CD4-positive, alpha-beta T cell treated with Interleukin-1 beta for 1 hour (primary cell): ENCODE measurements around the gene CRACR2A.

Experiments used
- DNase-seq, 2 donors: peaks; one replicate each; pipeline ENCODE4 v3.0.0-alpha.2; 2020 to 2022

The CRACR2A gene

GRCh38 chr12:3614806-3615466, 138.0 kb downstream of the CRACR2A start:
- no peak for DNase-seq

DNA sequence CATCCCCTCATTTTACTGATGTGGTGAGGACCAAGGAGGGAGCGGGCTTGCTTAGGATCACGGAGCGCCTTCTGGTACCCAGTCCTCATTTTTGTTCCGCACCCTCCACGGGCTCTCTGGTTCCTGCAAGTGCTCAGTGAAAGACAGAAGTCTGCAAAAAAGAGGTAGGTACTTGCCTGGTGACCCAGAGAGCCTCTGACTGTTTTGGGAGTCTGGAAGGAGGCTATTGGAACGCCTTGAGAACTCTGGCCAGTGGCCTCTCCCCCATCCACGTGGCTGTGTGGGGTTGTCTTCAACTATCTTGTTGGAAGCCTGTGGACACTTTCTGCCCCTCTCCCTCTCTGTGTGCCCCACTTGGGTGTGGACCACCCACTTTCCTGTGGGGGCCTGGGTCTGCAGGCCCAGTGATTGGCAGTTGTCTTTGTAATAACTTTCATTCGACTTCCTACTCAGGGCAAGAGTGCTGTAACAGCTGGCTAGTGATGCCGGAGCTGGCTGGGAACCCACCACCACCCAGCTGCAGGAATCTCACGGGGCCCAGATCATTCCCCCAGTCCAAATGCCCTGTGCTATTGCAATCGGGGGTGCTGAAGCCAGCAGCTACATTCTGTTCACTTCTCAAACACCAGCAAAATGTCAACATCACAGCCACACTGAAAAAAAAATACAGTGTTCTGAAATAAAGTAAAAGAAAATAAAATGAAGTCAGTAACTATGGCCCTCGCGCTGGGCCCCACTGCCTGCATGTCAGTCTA, 139.1 kb downstream of the CRACR2A start:
- no peak for DNase-seq

DNA sequence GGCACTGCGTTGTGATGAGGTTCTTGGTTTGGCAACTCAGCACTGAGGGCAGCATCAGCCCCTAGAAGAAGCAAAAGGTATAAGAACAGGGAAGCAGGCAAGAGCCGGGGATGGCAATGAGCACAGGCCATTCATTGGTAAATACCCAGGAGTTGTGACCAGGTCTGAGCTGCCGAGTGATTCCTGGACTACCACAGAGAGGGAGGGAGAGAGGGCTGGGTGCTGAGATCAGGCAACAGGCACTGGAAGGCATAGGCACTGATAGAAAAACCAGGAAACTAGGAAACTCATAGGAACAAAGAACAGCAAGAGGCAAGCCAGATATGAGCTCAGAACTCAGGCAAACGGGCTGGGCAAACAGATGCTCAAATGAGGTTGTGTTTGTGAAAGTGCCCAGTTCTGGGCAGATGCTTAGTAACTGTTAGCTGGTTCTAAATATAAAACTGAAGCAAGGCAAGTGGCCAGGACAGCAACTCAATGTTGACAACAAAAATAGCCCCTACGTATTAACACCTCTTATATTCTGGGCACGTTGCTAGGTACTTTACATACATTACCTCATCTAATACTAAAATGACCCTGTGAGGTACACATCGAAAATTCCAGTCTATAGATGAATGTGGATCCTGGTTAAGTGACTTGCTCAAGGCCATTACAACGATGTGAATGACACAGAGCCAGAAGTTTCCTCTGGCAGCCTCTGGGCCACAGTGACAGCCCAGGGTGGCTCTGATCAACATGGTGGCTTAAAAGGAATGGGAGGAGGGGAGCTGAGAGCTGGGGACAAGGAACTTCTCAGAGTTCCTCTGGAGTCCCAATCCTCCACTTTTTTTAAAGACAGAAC, 140.8 kb downstream of the CRACR2A start:
- DNase-seq, result no peak

GRCh38 chr12:3607821-3608220, 145.1 kb downstream of the CRACR2A start:
- DNase-seq, result no peak

DNA sequence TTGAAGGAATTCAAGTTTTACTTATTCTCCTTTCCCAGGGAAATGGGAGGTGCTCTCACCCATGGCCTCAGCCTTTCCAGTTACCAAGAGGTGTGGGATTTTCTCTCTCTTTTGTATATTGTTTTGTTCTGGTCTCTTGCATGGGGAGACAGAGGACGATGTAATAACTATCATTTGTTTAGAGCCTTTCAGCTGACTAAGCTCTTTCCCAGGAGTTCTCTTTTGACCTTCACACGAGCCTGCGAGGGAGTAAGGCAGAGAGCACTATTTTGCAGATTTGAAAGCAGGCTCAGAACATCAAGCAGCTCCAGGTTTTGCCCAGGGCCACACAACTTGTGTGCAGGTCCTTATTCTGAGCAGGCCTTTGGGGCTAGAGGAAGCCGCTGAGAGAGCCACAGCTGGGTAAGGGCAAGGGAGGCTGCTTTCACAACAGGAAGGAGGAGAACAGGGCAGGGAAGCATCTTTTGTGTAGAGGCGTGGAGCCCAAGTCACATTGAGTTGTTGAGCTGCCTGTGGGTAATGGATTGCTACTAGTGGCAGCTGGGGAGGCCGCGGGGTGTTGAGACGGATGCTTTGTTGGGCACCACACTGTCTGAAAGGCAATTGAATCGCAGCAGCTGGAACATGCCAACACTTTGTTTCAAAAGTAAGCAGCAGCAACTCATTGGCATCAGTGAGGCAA, 145.7 kb downstream of the CRACR2A start:
- DNase-seq, result no peak

DNA sequence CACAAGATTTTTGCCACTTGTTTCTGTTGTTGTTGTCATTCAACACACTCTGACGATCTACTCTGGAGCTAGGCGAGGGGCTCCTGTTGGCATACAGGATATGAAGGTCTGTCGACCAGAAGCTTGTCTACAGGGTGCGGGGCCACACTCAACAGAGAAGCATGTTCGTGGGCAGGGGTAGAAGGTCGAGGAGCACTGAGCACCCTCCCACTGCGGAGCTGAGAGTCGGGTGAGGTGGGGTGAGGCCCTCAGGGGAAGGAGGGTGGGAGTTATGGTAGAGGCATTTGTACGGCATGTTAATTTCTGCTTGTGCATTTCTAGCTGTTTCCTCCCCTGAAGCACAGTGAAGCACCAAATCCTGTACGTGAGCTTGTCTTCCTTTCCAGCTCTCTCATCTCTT, 146.8 kb downstream of the CRACR2A start:
- DNase-seq, result no peak

GRCh38 chr12:3605692-3606091, 147.2 kb downstream of the CRACR2A start:
- DNase-seq, result no peak

DNA sequence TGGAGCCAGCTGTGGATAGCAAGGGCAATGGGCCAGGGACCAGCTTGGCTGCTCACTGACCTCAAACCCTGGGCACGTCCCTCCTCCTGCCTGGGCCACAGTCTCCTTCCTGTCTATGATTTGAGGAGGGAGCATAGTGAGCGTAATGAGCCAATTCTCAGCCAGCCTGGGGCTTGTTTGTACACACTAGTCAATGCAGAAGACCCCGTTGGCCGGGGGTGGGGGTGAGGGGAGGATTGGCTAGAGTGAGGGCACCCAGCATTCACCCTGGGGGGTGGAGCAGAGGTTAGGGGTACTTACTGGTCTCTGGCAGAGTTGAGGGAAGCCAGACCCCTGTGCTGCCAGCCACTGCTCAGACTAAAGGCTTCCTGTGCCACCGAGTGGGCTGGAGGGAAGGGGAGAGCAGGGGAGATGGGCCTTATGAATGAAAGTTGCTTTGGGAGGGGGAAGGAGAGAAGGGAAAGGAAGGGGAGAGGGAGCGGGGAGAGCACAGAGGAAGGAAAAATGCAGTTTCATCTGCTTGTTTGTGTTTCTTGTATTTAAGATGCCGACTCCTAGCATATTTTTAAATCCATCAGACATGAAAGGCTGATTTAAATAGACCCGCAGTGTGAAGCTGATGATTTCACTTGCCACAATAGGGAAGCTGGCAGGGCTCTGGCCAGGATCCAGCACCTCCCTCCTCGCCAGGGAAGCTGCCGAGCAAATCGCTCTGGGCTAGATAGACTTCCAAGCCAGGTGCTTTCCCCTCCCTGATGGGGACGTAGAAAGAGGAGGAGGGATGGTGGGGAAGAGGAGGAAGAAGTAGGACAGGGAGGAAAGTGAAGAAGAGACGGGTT, 147.9 kb downstream of the CRACR2A start:
- DNase-seq, result no peak

- DNase-seq, result no peak
Measured at GRCh38 chr12:3604286-3604685, 148.6 kb downstream of the CRACR2A start.

- no peak for DNase-seq
Measured at GRCh38 chr12:3603576-3603975, 149.3 kb downstream of the CRACR2A start.

DNA sequence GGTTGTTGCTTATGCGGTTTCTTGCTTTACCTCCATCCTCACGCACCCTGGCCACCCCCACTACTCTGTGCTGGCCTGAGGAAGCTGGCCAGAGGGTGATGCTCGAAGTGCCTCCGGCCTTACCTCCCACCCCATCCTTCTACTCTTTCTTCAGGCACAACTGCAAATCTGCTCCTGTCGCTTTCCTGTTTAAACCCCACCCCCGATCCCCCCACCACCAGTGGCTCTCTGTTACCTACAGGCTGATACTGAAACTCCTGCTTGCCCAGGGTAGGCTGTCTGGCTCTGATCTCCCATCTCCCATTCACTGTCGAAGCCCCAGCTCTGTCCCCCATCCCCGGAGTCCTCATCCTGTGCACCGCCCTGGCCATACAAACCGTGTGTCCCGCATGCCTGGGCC, 150.4 kb downstream of the CRACR2A start:
- no peak for DNase-seq

DNA sequence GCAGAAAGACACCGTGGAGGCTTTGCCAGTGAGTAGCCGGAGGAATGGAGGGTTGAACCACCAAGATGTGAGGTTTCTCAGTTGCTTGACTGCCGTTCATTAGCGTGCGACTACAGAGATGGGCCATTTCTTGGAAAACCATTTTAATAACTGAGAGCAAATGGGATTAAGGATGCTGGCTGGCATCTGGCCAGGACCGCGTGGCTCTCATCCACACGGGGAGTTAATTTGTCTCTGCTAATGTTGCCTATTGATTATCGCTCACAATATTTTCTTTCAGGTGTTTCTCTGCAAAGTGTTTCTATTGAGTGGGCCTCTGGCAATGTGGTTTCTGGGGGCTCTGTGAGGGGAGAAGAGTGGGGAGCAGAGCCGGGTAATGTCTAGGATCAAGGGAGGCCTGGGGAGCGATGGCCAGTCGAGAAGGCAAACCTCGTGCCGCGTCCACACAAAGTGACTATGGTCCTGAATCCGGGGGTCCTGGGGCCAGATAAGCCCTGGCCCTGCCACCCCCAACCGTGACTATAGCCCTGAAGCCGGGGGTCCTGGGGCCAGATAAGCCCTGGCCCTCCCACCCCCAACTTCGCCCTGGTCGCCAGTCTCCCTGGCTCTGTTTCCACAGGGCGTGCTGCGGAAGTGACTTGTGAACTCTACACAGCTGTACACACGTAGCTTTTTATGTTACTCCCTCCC, 151.3 kb downstream of the CRACR2A start:
- no peak for DNase-seq

DNA sequence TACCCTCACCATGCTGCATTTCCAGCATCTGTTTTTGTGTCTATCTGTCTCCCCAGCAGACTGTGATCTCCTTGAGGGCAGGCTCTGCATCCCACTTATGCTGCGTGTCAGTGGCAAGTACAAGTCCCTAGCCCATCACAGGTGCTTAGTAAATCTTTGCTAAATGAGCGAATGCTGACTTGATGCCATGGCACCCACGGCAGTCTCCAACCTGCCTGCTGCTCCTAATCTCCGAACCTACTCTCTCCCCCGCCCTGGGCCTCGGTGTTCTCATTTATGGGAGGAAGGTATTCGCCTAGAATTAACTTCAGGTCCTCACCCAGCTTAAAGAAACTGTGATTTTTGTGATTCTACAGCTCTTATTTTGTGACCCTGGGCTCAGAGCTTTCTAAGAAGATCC, 152.0 kb downstream of the CRACR2A start:
- DNase-seq, result no peak

DNA sequence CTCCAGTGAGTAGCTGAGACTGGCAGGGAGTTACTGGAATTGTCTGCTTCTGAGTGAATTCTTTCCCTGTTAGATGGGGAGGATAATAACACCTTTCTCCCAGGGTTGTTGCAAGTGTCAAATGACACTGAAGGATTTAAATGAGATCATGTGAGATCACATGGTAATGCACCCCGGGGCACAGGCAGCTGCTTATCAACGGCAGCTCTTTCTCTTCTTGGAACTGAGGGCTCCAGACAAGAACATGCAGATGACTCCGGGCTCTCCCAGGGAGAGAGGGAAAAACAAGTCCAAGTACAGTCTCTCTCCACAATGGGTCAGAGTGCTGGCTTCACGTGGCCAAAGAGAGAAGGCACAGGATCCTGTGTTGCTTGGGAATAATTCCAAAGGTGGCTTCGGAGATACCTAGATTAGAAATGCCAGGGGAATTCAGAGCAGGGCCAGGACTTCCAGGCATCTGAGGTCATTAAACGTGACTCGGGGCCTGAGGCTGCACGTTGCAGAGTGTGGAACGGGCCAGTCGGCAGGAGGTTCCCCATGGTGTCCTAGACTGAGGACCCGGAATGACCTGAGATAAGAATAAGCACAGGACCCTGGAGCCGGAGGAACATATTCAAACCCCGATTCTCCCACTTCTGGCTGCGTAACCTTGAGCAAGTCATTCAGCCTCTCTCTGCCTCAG, 152.7 kb downstream of the CRACR2A start:
- DNase-seq, result no peak

DNA sequence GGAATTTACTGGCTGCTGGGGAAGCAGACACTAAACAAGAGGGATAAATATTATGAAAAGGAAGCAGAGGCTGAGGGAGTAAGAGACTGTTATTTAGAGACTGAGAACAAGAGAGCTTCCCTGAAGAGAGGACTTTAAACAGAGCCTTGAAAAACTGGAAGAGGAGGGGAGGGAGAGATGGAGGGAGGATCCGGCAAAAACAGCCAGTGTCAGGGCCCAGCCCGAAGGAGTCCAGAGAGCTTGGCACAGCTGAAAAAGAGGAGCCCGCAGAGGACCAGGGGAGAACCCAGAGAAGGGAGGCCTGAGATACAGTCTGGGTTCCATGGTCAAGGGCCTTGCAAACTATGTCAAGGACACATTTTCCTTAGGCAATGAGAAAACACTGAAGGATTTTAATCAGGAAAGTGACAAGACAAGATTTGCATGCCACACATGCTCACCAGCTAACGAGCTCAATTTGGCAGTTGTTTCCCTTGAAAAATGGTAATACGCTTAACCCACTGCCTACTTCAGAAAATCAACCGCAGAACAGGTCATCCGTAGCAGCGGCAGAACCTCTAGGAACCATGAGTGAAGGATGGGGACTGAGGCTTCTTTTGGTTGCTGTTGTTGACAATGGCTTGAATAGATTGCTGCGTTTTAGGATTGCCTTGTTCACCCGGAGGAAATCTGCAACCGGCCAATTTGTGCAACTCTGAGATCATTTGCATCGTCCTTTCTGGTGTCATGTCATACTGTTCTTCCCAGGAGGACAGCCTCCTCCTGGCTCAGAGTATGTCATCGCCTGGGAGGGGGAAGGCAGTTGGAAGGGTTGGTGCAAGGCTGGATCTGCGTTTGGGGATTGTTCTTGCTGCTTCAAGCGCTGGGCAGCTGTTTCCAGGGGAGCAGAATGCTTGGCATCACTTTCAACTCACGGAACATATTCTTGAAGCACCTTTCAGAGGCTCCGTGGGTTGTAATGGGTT, 153.7 kb downstream of the CRACR2A start:
- no peak for DNase-seq

GRCh38 chr12:3597526-3598210, 155.2 kb downstream of the CRACR2A start:
- no peak for DNase-seq

DNA sequence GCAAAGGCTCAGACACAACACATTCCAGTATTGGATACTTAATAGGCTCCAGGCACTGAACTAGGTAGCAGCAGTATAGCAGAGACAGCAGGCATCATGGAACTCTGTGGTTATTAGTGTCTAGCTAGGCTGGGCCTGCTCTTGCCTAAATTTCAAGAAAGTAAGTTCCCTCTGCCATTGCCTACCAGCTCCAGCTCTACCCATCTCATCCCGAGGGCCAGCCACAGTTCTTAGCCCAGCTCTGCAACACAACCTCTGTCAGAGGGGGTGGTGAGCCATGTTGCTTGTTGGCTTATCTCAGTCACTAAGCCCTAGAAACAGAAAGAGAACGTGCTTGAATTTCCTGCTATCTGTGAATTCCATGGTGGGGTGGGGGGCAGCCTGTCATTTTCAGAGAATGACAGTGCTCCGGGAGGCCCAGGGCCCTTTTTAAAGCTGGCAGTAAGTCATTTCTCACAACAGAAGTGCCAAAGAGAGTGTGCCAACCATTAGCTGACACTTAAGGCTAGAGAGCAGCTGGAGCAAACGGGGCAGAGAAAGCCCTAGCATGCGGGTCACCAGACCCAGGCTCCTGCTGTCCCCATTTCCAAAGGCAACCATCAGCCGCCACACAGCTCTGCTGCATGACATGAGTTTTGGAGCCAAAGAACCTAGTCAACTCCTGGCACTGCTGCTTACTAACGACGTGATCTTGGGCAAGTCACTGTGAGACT, 156.1 kb downstream of the CRACR2A start:
- DNase-seq, result no peak

- DNase-seq, result no peak
Measured at GRCh38 chr12:3595721-3596120, 157.2 kb downstream of the CRACR2A start.
